HepG2 (cell line): ENCODE measurements around the gene VWA2. TPM values are rescaled to one million over a fixed set of nuclear protein-coding genes. Genes with fewer than 3 reads are reported as not detected.

Source experiments
- ATAC-seq: fragments of 200-7000 bp; cut with Tn5 transposase; 3 replicates; pipeline ENCODE4 v1.9.1; 2020; ENCODE audit warnings: mild to moderate bottlenecking, moderate library complexity
- BruUV-seq: library from RNA; stranded (reverse); fragments of 400-500 nt; replicated peaks from 2 replicates; lab custom pipeline; 2021; lab: Mats Ljungman, UMichigan
- CTCF ChIA-PET: fragments of 300-600 bp; formaldehyde crosslinking; extraction: SDS; loops from one replicate; lab custom pipeline; 2021; ENCODE audit warnings: low total read pairs, inconsistent platforms, low intra/inter-chr PET ratio; lab: Yijun Ruan, JAX
- POLR2A ChIA-PET: fragments of 350-600 bp; sonication (Branson Sonifier 250); formaldehyde crosslinking; loops from one replicate; lab custom pipeline; 2020; ENCODE audit warnings: antibody characterized with exemption, inconsistent platforms; lab: Yijun Ruan, JAX
- DNase-seq: peaks from one replicate; pipeline ENCODE4 v3.0.0-alpha.2; 2015; ENCODE audit warnings: low spot score
- FAIRE-seq: peaks from 3 replicates; lab custom pipeline; 2011; peaks lifted over from hg19 to GRCh38; lab: Jason Lieb, UNC
- H2AFZ ChIP-seq: one replicate; pipeline ENCODE4 v1.6.1; 2011; ENCODE audit warnings: low read length, inconsistent platforms
- H3K27ac ChIP-seq: fragments of 300-600 bp; 3 replicates; pipeline ENCODE4 v1.8.0; 2011; ENCODE audit warnings: mixed run types, mild to moderate bottlenecking, mixed read lengths, low read length, inconsistent platforms; ENCODE audit not compliant: insufficient read depth; ENCODE audit errors: extremely low read length
- H3K27me3 ChIP-seq, 2 experiments: fragments of 200-600 bp in 1 of 2; 2 replicates in 1 of 2; 3 replicates in 1 of 2; pipeline versions ENCODE4 v1.6.0 to v1.8.0; 2011; ENCODE audit warnings: low read length in 2 of 2, mild to moderate bottlenecking in 2 of 2, moderate library complexity in 2 of 2, inconsistent platforms in 1 of 2; ENCODE audit not compliant: insufficient read depth in 2 of 2, control insufficient read depth in 1 of 2
- H3K36me3 ChIP-seq, 2 experiments: fragments of 200-600 bp in 1 of 2; replicated peaks in 1 of 2; 2 replicates in 1 of 2; 3 replicates in 1 of 2; pipeline versions ENCODE4 v1.5.1 to v1.8.0; 2011; ENCODE audit warnings: low read length in 2 of 2, inconsistent platforms in 1 of 2; ENCODE audit not compliant: insufficient read depth in 2 of 2, control insufficient read depth in 1 of 2
- H3K4me1 ChIP-seq: 2 replicates; pipeline ENCODE4 v1.5.1; 2012; ENCODE audit warnings: low read length, inconsistent platforms; ENCODE audit not compliant: insufficient read depth
- H3K4me2 ChIP-seq: 2 replicates; pipeline ENCODE4 v1.6.0; 2011; ENCODE audit warnings: low read depth, low read length, inconsistent platforms
- H3K4me3 ChIP-seq, 3 experiments: fragments of 200-600 bp in 1 of 3; sonication (generic), shearing (Covaris generic) in 1 of 3; replicated peaks in 1 of 3; 2 replicates each; pipeline ENCODE4 v1.5.1; 2011 to 2016; ENCODE audit warnings: low read length in 3 of 3, inconsistent platforms in 2 of 3, low read depth in 2 of 3, mild to moderate bottlenecking in 2 of 3, control low read depth in 1 of 3, mixed read lengths in 1 of 3; ENCODE audit not compliant: insufficient read depth in 1 of 3
- H3K79me2 ChIP-seq: one replicate; pipeline ENCODE4 v1.6.1; 2011; ENCODE audit warnings: low read length, inconsistent platforms; ENCODE audit not compliant: insufficient read depth
- H3K9ac ChIP-seq: 2 replicates; pipeline ENCODE4 v1.6.0; 2011; ENCODE audit warnings: mild to moderate bottlenecking, low read depth, low read length, inconsistent platforms; ENCODE audit not compliant: insufficient read depth
- H3K9me3 ChIP-seq: 2 replicates; pipeline ENCODE4 v1.5.1; 2012; ENCODE audit warnings: mild to moderate bottlenecking, low read length
- H4K20me1 ChIP-seq: 2 replicates; pipeline ENCODE4 v1.6.0; 2011; ENCODE audit warnings: inconsistent platforms, mild to moderate bottlenecking, low read length, moderate library complexity; ENCODE audit not compliant: insufficient read depth
- PAX8 ChIP-seq: sonication (generic); formaldehyde crosslinking; IDR thresholded peaks from 2 replicates; pipeline ENCODE4 v1.8.0; 2022; ENCODE audit warnings: mild to moderate bottlenecking, missing genetic modification reagents, borderline replicate concordance
- ZBTB3 ChIP-seq: sonication (generic); formaldehyde crosslinking; IDR thresholded peaks from 2 replicates; pipeline ENCODE4 v1.4.0; 2020; ENCODE audit warnings: low read depth, mild to moderate bottlenecking, moderate library complexity, missing genetic modification reagents, borderline replicate concordance
- ZNF441 ChIP-seq: sonication (generic); formaldehyde crosslinking; IDR thresholded peaks from 2 replicates; pipeline ENCODE4 v1.7.0; 2021; ENCODE audit warnings: missing genetic modification reagents, borderline replicate concordance
- ZNF883 ChIP-seq: sonication (generic); formaldehyde crosslinking; IDR thresholded peaks from 2 replicates; pipeline ENCODE4 v1.5.1; 2020; ENCODE audit warnings: mild to moderate bottlenecking, missing genetic modification reagents; ENCODE audit errors: not compliant biosample characterization
- WGBS: methylation state at CpG from one replicate; pipeline ENCODE4 v1.1.6; 2017; ENCODE audit warnings: low lambda C conversion rate; 5-methylcytosine and 5-hydroxymethylcytosine counted together
- in situ Hi-C: cut with HindIII; loops from 2 replicates; pipeline ENCODE4 v1.10.0; 2017; ENCODE audit warnings: low pct_unique_long_range_greater_than_20kb; ENCODE audit not compliant: extremely low pct_ligation_motif_present
- intact Hi-C: fragments of 100-400 bp; cut with micrococcal nuclease; formaldehyde crosslinking; loops from one replicate; pipeline ENCODE4 v1.10.0; 2022; ENCODE audit not compliant: unreplicated experiment
- polyA plus RNA-seq, 8 experiments: library from polyadenylated mRNA; depleted of rRNA in 3 of 8; stranded (reverse) in 7 of 8; unstranded in 1 of 8; fragments of >200 nt; fragmentation: Illumina TruSeq in 4 of 8; extraction: Trizol in 4 of 8; gene quantifications; 2 replicates each; pipeline versions ENCODE4 v1.2.1 to v1.2.3, GENCODE V29; 2011 to 2016; ENCODE audit warnings: low read depth in 4 of 8, missing spikeins in 1 of 8, mixed read lengths in 1 of 8; ENCODE audit not compliant: insufficient read depth in 1 of 8
- total RNA-seq, 5 experiments: library from RNA; depleted of rRNA; stranded (reverse); fragments of >200 nt; fragmentation: Illumina TruSeq; extraction: Trizol; gene quantifications; 2 replicates each; pipeline ENCODE4 v1.2.3, GENCODE V29; 2016; ENCODE audit warnings: low read depth in 1 of 5
- TF ChIP-seq, protein P1 (sequence below): sonication (generic); formaldehyde crosslinking; IDR thresholded peaks from 2 replicates; pipeline ENCODE4 v1.8.1; 2023; ENCODE audit warnings: mild to moderate bottlenecking, missing genetic modification reagents

Gene VWA2
- total and polyA plus RNA-seq, 2 of the 13 experiments (the other 11 are each of a cell fraction or from before 2014, with no cell fraction given) = not detected

- TF ChIP-seq, protein P1, sequence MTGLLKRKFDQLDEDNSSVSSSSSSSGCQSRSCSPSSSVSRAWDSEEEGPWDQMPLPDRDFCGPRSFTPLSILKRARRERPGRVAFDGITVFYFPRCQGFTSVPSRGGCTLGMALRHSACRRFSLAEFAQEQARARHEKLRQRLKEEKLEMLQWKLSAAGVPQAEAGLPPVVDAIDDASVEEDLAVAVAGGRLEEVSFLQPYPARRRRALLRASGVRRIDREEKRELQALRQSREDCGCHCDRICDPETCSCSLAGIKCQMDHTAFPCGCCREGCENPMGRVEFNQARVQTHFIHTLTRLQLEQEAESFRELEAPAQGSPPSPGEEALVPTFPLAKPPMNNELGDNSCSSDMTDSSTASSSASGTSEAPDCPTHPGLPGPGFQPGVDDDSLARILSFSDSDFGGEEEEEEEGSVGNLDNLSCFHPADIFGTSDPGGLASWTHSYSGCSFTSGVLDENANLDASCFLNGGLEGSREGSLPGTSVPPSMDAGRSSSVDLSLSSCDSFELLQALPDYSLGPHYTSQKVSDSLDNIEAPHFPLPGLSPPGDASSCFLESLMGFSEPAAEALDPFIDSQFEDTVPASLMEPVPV = no peak
Measured at GRCh38 chr10:114261076-114261475, 22.0 kb downstream of the VWA2 start (continued).

DNA sequence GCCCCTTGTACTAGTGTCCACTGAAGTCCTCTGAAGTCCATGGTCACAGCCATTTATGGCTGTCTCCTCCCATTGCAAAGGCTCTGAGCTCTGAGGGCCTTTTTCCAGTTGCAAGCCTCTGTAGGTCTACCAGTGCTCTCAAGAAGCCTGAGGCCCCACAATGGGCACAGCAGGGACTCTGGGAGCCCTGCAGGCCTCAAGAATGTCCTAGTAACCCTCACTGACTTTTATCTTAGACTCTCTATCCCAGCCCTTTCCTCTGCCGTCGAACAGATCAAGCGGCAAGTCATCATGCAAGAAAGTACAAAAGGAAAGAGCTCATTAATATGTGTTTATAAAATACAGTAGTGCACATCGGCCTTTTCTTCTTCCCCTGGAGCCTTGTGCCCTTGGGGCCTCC, 23.4 kb downstream of the VWA2 start:
- H3K4me2 ChIP-seq = no peak overlapping the region
- ATAC-seq (no peak), DNase-seq (no peak), FAIRE-seq (no peak)
- ChIA-PET CTCF (no interaction called here), POLR2A (no interaction called here)
- H3K36me3 ChIP-seq = no peaks in the 10 kb centered on the region
- in situ Hi-C loops = no loop called here
- H4K20me1 ChIP-seq = no peaks in the 10 kb centered on the region
- TF ChIP-seq ZNF441 (CRISPR knock-in tag) = no peak
- TF ChIP-seq PAX8 = no peak
- TF ChIP-seq ZBTB3 (CRISPR knock-in tag) = no peak
- TF ChIP-seq ZNF883 = no peak
- WGBS = 48% methylated on average over 4 of the region's 4 CpGs
- H3K4me3 ChIP-seq = no peak overlapping the region
- H2AFZ ChIP-seq = no peak overlapping the region
- H3K9ac ChIP-seq = no peak overlapping the region
- no peaks in the 10 kb centered on the region for H3K4me1 ChIP-seq
- H3K9me3 ChIP-seq = no peaks in the 10 kb centered on the region
- intact Hi-C loops = no loop called here
- BruUV-seq = no TSS peak
- H3K79me2 ChIP-seq = no peaks in the 10 kb centered on the region
- no peak overlapping the region for H3K27ac ChIP-seq
- no peaks in the 10 kb centered on the region for H3K27me3 ChIP-seq
